Astrocyte (in vitro differentiated cells and primary cell): ENCODE measurements around the gene KIAA0825. TPM values are rescaled to one million over a fixed set of nuclear protein-coding genes. Genes with fewer than 3 reads are reported as not detected.

ENCODE experiments used
- DNase-seq: peaks from one replicate; pipeline ENCODE4 v3.0.0-alpha.2; 2010; ENCODE audit warnings: low read depth
- FAIRE-seq: peaks from 2 replicates; lab custom pipeline; 2011; peaks lifted over from hg19 to GRCh38; lab: Jason Lieb, UNC
- H2AFZ ChIP-seq: 2 replicates; pipeline ENCODE4 v1.6.0; 2012; ENCODE audit warnings: low read depth, low read length, inconsistent platforms
- H3K27ac ChIP-seq: 2 replicates; pipeline ENCODE4 v1.5.1; 2011; ENCODE audit warnings: low read depth, low read length, inconsistent platforms
- H3K27me3 ChIP-seq: 2 replicates; pipeline ENCODE4 v1.6.0; 2011; ENCODE audit warnings: low read length, inconsistent platforms; ENCODE audit not compliant: insufficient read depth
- H3K36me3 ChIP-seq: 2 replicates; pipeline ENCODE4 v1.5.1; 2011; ENCODE audit warnings: low read length, inconsistent platforms; ENCODE audit not compliant: insufficient read depth
- H3K4me1 ChIP-seq: 2 replicates; pipeline ENCODE4 v1.5.1; 2011; ENCODE audit warnings: low read length, inconsistent platforms; ENCODE audit not compliant: insufficient read depth
- H3K4me2 ChIP-seq: 2 replicates; pipeline ENCODE4 v1.6.0; 2012; ENCODE audit warnings: low read length, inconsistent platforms
- H3K4me3 ChIP-seq: 2 replicates; pipeline ENCODE4 v1.5.1; 2011; ENCODE audit warnings: low read depth, mild to moderate bottlenecking, low read length, inconsistent platforms; ENCODE audit not compliant: insufficient read depth
- H3K79me2 ChIP-seq: 2 replicates; pipeline ENCODE4 v1.6.0; 2012; ENCODE audit warnings: mild to moderate bottlenecking, low read length, inconsistent platforms; ENCODE audit not compliant: insufficient read depth
- H3K9ac ChIP-seq: 2 replicates; pipeline ENCODE4 v1.6.0; 2012; ENCODE audit warnings: mild to moderate bottlenecking, low read length, inconsistent platforms
- H3K9me3 ChIP-seq: 2 replicates; pipeline ENCODE4 v1.5.1; 2012; ENCODE audit warnings: low read depth, mild to moderate bottlenecking, low read length, inconsistent platforms; ENCODE audit not compliant: insufficient read depth
- H4K20me1 ChIP-seq: 2 replicates; pipeline ENCODE4 v1.6.0; 2012; ENCODE audit warnings: low read length, inconsistent platforms; ENCODE audit not compliant: insufficient read depth
- H3K27ac Mint-ChIP-seq: one replicate; pipeline ENCODE4 v1.8.0; 2021; ENCODE audit warnings: mild to moderate bottlenecking, mixed read lengths; ENCODE audit not compliant: unreplicated experiment
- H3K27me3 Mint-ChIP-seq: one replicate; pipeline ENCODE4 v1.8.0; 2021; ENCODE audit warnings: low read depth, mixed read lengths; ENCODE audit not compliant: unreplicated experiment
- H3K36me3 Mint-ChIP-seq: one replicate; pipeline ENCODE4 v1.8.0; 2021; ENCODE audit warnings: low read depth, mixed read lengths; ENCODE audit not compliant: unreplicated experiment
- H3K4me1 Mint-ChIP-seq: one replicate; pipeline ENCODE4 v1.8.0; 2021; ENCODE audit warnings: low read depth, mixed read lengths; ENCODE audit not compliant: unreplicated experiment
- H3K4me3 Mint-ChIP-seq: one replicate; pipeline ENCODE4 v1.8.0; 2021; ENCODE audit warnings: mild to moderate bottlenecking, moderate library complexity, mixed read lengths; ENCODE audit not compliant: unreplicated experiment
- H3K9me3 Mint-ChIP-seq: one replicate; pipeline ENCODE4 v1.8.0; 2021; ENCODE audit warnings: mild to moderate bottlenecking, mixed read lengths; ENCODE audit not compliant: unreplicated experiment
- CTCF ChIP-seq: IDR thresholded peaks from 2 replicates; pipeline ENCODE4 v1.5.1; 2011; ENCODE audit warnings: low read depth, mild to moderate bottlenecking, inconsistent platforms, low read length, moderate library complexity; ENCODE audit not compliant: insufficient read depth
- EZH2 ChIP-seq: IDR thresholded peaks from 2 replicates; pipeline ENCODE4 v1.6.1; 2012; ENCODE audit warnings: mild to moderate bottlenecking, low read length, inconsistent platforms; ENCODE audit not compliant: insufficient read depth
- total RNA-seq: library from RNA; stranded (reverse); gene quantifications from 2 replicates; pipeline ENCODE4 v1.2.1, GENCODE V29; 2021

The KIAA0825 gene
- total RNA-seq, 1 donor from 2014 or later: 2.5 TPM

- Mint-ChIP-seq H3K4me3 (no peak overlapping the region), H3K36me3 (no peaks in the 10 kb centered on the region), H3K9me3 (no peaks in the 10 kb centered on the region), H3K4me1 (no peaks in the 10 kb centered on the region), H3K27me3 (no peaks in the 10 kb centered on the region), H3K27ac (no peak overlapping the region)
- DNase-seq (no peak), FAIRE-seq (no peak)
- no peak overlapping the region for H3K4me2 ChIP-seq
- no peak overlapping the region for H3K4me3 ChIP-seq
- no peak for TF ChIP-seq CTCF
- TF ChIP-seq EZH2: no peak
- no peak overlapping the region for H3K27ac ChIP-seq
- H3K9ac ChIP-seq: no peak overlapping the region
- H3K4me1 ChIP-seq: no peaks in the 10 kb centered on the region
- no peak overlapping the region for H2AFZ ChIP-seq
- H3K9me3 ChIP-seq: no peaks in the 10 kb centered on the region
- no peaks in the 10 kb centered on the region for H3K36me3 ChIP-seq
- no peaks in the 10 kb centered on the region for H4K20me1 ChIP-seq
- no peaks in the 10 kb centered on the region for H3K79me2 ChIP-seq
- H3K27me3 ChIP-seq: no peaks in the 10 kb centered on the region
Observed at GRCh38 chr5:94314460-94315131, 303.8 kb downstream of the KIAA0825 start.

DNA sequence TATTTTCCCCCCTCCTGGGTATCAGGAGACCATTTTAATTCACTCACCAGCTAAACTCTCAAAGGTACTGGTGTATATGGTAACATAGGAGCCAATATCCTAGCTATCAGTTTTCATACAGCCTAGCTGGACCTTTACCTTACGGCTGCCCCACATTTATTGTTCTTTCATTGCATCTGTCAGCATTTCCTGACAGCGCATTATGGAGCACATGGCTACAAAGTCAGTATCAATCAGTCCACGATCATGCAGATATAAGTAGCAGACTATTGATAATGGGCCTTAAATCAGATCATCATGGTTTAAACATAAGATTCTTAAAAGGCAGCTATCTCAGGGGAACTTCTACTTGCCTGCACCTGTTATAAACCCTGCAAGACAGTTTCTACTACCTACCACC lies 304.7 kb downstream of the KIAA0825 start:
- no peaks in the 10 kb centered on the region for H3K36me3 Mint-ChIP-seq
- Histone ChIP-seq H3K9ac (no peak overlapping the region), H2AFZ (no peak overlapping the region), H3K4me1 (no peaks in the 10 kb centered on the region), H4K20me1 (no peaks in the 10 kb centered on the region), H3K27ac (no peak overlapping the region), H3K36me3 (no peaks in the 10 kb centered on the region), H3K9me3 (no peaks in the 10 kb centered on the region), H3K79me2 (no peaks in the 10 kb centered on the region), H3K4me2 (no peak overlapping the region), H3K4me3 (no peak overlapping the region), H3K27me3 (no peaks in the 10 kb centered on the region)
- H3K4me3 Mint-ChIP-seq: no peak overlapping the region
- no peaks in the 10 kb centered on the region for H3K4me1 Mint-ChIP-seq
- DNase-seq: no peak
- no peaks in the 10 kb centered on the region for H3K9me3 Mint-ChIP-seq
- FAIRE-seq: no peak
- H3K27me3 Mint-ChIP-seq: no peaks in the 10 kb centered on the region
- no peak for TF ChIP-seq CTCF
- TF ChIP-seq EZH2: no peak
- H3K27ac Mint-ChIP-seq: no peak overlapping the region

- TF ChIP-seq CTCF (no peak), EZH2 (no peak)
- FAIRE-seq: no peak
- no peak overlapping the region for H3K9ac ChIP-seq
Observed at GRCh38 chr5:94313188-94313587, 305.2 kb downstream of the KIAA0825 start.

More at GRCh38 chr5:94313188-94313587, 305.2 kb downstream of the KIAA0825 start:
- no peak overlapping the region for H3K4me3 Mint-ChIP-seq
- Histone ChIP-seq H3K36me3 (no peaks in the 10 kb centered on the region), H3K4me3 (no peak overlapping the region), H3K4me1 (no peaks in the 10 kb centered on the region), H3K79me2 (no peaks in the 10 kb centered on the region), H3K27me3 (no peaks in the 10 kb centered on the region), H3K9me3 (no peaks in the 10 kb centered on the region), H4K20me1 (no peaks in the 10 kb centered on the region), H2AFZ (no peak overlapping the region), H3K4me2 (no peak overlapping the region), H3K27ac (no peak overlapping the region)
- no peaks in the 10 kb centered on the region for H3K4me1 Mint-ChIP-seq
- no peaks in the 10 kb centered on the region for H3K9me3 Mint-ChIP-seq
- H3K36me3 Mint-ChIP-seq: no peaks in the 10 kb centered on the region
- no peaks in the 10 kb centered on the region for H3K27me3 Mint-ChIP-seq
- no peak for DNase-seq
- no peak overlapping the region for H3K27ac Mint-ChIP-seq
